Loucy (cell line): ENCODE results near the gene FGD5.

ENCODE experiments used
- EZH2phosphoT487 ChIP-seq: fragments of 200-600 bp; IDR thresholded peaks from 2 replicates; pipeline ENCODE4 v1.6.1; 2018; ENCODE audit warnings: antibody characterized with exemption, mild to moderate bottlenecking, moderate library complexity, borderline replicate concordance
- TF ChIP-seq, protein P1 (sequence below): fragments of 200-600 bp; sonication (generic); conservative IDR thresholded peaks from 2 replicates; pipeline ENCODE4 v1.5.1; 2014; ENCODE audit warnings: mild to moderate bottlenecking, antibody characterized with exemption, low read length

DNA sequence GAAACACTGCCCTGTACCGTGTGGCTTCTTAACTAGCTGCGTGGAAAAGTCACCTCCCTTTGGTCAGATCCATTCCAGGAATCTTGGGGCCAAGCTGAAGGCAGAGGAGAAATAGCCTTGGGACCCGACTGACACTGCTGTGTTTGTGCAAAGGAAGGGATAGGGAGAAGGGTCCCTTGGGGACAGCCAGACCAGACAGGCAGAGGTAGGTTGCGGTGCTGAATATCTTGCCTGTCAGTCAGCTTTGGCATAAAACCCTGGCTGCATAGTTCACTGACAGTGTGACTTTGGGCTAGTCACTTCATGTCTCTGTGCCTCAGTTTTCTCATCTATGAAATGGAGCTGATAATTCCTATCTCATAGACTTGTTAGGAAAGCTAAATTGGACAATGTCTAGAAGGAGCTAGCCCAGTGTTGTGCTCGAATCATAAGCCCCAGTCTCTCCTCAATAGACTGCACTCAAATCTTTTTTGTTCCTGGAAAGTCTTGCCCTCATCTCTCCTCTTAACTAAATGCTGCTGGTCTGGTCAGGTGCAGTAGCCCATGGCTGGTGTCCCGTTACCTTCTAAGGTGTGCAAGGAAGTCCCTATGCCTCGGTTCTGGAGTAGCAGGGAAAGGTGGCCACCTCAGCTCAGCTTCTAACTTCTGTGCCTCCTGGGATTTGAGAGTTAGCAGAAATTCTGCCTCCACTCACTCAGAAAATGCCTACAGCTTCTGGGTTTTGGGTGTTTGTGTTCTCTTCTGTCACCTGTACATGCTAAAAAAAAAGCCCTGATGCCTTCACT, 25.8 kb downstream of the FGD5 start:
- TF ChIP-seq, protein P1, sequence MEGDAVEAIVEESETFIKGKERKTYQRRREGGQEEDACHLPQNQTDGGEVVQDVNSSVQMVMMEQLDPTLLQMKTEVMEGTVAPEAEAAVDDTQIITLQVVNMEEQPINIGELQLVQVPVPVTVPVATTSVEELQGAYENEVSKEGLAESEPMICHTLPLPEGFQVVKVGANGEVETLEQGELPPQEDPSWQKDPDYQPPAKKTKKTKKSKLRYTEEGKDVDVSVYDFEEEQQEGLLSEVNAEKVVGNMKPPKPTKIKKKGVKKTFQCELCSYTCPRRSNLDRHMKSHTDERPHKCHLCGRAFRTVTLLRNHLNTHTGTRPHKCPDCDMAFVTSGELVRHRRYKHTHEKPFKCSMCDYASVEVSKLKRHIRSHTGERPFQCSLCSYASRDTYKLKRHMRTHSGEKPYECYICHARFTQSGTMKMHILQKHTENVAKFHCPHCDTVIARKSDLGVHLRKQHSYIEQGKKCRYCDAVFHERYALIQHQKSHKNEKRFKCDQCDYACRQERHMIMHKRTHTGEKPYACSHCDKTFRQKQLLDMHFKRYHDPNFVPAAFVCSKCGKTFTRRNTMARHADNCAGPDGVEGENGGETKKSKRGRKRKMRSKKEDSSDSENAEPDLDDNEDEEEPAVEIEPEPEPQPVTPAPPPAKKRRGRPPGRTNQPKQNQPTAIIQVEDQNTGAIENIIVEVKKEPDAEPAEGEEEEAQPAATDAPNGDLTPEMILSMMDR, result no peak
- TF ChIP-seq EZH2phosphoT487, result no peak
